OCI-LY1 (cell line): ENCODE data around the gene CAPN10.

Source experiments
- H2AFZ ChIP-seq: fragments of 200-600 bp; sonication (generic), shearing (Covaris generic); 2 replicates; pipeline ENCODE4 v1.6.0; 2014; ENCODE audit warnings: antibody characterized with exemption, mild to moderate bottlenecking, low read length
- H3F3A ChIP-seq: fragments of 200-600 bp; sonication (generic), shearing (Covaris generic); 2 replicates; pipeline ENCODE4 v1.6.0; 2014; ENCODE audit warnings: mild to moderate bottlenecking, antibody characterized with exemption, low read length, moderate library complexity; ENCODE audit not compliant: insufficient read depth
- H3K27ac ChIP-seq: fragments of 200-600 bp; sonication (generic); 2 replicates; pipeline ENCODE4 v1.5.1; 2014; ENCODE audit warnings: low read length, mixed run types, mild to moderate bottlenecking, low read depth; ENCODE audit not compliant: poor library complexity, severe bottlenecking
- H3K27me3 ChIP-seq: fragments of 200-600 bp; sonication (generic); 2 replicates; pipeline ENCODE4 v1.6.0; 2014; ENCODE audit warnings: antibody characterized with exemption, mild to moderate bottlenecking, low read length, moderate library complexity; ENCODE audit not compliant: insufficient read depth
- H3K36me3 ChIP-seq: fragments of 200-600 bp; sonication (generic); 2 replicates; pipeline ENCODE4 v1.6.1; 2014; ENCODE audit warnings: mild to moderate bottlenecking, antibody characterized with exemption, low read length, moderate library complexity, mixed read lengths; ENCODE audit not compliant: insufficient read depth
- H3K4me1 ChIP-seq: fragments of 200-600 bp; sonication (generic); 2 replicates; pipeline ENCODE4 v1.5.1; 2014; ENCODE audit warnings: mild to moderate bottlenecking, low read length, moderate library complexity; ENCODE audit not compliant: insufficient read depth, severe bottlenecking
- H3K4me2 ChIP-seq: fragments of 200-600 bp; sonication (generic), shearing (Covaris generic); 2 replicates; pipeline ENCODE4 v1.6.1; 2014; ENCODE audit warnings: low read length
- H3K4me3 ChIP-seq: fragments of 200-600 bp; sonication (generic); 2 replicates; pipeline ENCODE4 v1.5.1; 2014; ENCODE audit warnings: low read length, low read depth, mild to moderate bottlenecking, mixed read lengths; ENCODE audit not compliant: poor library complexity, severe bottlenecking
- H3K79me2 ChIP-seq: fragments of 200-600 bp; shearing (Covaris generic); 2 replicates; pipeline ENCODE4 v1.6.1; 2016; ENCODE audit warnings: mixed run types, low read length, mixed read lengths; ENCODE audit not compliant: insufficient read depth
- H3K9ac ChIP-seq: fragments of 200-600 bp; sonication (generic), shearing (Covaris generic); 2 replicates; pipeline ENCODE4 v1.6.1; 2014; ENCODE audit warnings: mild to moderate bottlenecking, low read length, mixed read lengths
- H3K9me2 ChIP-seq: fragments of 200-600 bp; sonication (generic), shearing (Covaris generic); 2 replicates; pipeline ENCODE4 v1.6.1; 2014; ENCODE audit warnings: low read depth, mild to moderate bottlenecking, low read length, mixed read lengths
- H3K9me3 ChIP-seq: fragments of 200-600 bp; shearing (Covaris generic); 2 replicates; pipeline ENCODE4 v1.6.1; 2014; ENCODE audit warnings: low read length, mixed read lengths
- H4K20me1 ChIP-seq: fragments of 200-600 bp; sonication (generic), shearing (Covaris generic); 2 replicates; pipeline ENCODE4 v1.6.0; 2016; ENCODE audit warnings: mild to moderate bottlenecking, low read length; ENCODE audit not compliant: insufficient read depth
- EZH2 ChIP-seq: fragments of 200-600 bp; sonication (generic), shearing (Covaris generic); IDR thresholded peaks from 2 replicates; pipeline ENCODE4 v1.8.0; 2017; ENCODE audit warnings: borderline replicate concordance, mixed run types, mild to moderate bottlenecking, antibody characterized with exemption, low read length, moderate library complexity, mixed read lengths
- TF ChIP-seq, protein P1 (sequence below): fragments of 200-600 bp; sonication (generic), shearing (Covaris generic); IDR thresholded peaks from 2 replicates; pipeline ENCODE4 v1.5.1; 2017; ENCODE audit warnings: mild to moderate bottlenecking, antibody characterized with exemption, low read length, moderate library complexity, mixed read lengths

The CAPN10 gene

DNA sequence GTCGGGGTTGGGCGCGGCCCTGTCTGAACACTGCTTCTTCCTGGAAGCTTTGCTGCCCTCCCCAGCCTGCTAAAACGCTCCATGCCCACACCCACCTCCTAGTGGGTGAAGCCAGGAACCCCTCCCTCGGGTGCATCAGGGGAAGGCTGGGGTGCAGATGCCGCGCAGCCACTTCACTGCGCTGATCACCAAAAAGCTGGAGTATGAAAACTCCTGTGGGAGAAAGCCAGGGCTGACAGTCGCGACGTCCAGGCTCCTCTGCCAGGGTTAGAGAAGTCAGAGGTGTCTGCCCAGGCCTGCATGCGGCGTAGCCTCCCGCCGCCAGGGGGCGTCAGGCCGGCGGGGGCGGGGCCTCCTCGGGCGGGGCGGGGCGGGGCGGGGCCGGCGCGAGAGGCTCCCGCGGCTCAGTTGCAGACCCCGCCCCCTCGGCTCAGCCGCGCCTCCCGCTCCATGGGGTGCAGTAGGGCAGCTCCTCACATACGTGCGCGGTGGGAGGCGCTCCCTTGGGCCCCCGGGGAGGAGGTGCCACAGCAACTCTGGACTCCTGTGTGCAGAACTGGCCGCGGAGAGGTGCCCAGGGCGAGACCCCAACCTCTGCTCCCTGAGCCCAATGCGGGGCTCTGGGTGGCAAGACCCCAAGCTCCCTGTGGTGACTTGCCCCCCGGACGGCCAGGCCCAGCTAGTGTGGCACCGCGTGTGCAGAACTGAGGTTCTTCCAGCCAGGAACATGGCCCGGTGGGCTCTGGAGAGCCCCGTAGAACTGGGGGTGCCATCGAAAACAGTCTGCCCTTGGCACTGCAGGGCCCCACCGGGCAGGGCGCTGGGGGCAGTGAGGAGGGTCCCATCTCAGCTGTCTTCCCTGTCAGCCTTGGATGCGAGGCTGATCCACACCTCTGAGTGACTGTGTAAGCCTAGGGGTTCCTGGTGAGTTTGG, 20.1 kb upstream of the CAPN10 start:
- peak overlapping the region; percentile 97 for H3K27ac ChIP-seq
- no peaks in the 10 kb centered on the region for H3K79me2 ChIP-seq
- H3K36me3 ChIP-seq, result peaks cover 7% of the 10 kb centered on the region; the same call in 1 of the 2 replicates
- H3K9ac ChIP-seq, result peak overlapping the region; percentile 96
- peaks cover 62% of the 10 kb centered on the region for H3K4me1 ChIP-seq
- no peaks in the 10 kb centered on the region for H3F3A ChIP-seq
- H2AFZ ChIP-seq, result no peak overlapping the region
- peak overlapping the region; percentile 97 for H3K4me2 ChIP-seq
- H3K27me3 ChIP-seq, result no peaks in the 10 kb centered on the region
- H3K4me3 ChIP-seq, result peak overlapping the region; percentile 86
- TF ChIP-seq, protein P1, sequence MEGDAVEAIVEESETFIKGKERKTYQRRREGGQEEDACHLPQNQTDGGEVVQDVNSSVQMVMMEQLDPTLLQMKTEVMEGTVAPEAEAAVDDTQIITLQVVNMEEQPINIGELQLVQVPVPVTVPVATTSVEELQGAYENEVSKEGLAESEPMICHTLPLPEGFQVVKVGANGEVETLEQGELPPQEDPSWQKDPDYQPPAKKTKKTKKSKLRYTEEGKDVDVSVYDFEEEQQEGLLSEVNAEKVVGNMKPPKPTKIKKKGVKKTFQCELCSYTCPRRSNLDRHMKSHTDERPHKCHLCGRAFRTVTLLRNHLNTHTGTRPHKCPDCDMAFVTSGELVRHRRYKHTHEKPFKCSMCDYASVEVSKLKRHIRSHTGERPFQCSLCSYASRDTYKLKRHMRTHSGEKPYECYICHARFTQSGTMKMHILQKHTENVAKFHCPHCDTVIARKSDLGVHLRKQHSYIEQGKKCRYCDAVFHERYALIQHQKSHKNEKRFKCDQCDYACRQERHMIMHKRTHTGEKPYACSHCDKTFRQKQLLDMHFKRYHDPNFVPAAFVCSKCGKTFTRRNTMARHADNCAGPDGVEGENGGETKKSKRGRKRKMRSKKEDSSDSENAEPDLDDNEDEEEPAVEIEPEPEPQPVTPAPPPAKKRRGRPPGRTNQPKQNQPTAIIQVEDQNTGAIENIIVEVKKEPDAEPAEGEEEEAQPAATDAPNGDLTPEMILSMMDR, result peak; percentile 72
- TF ChIP-seq EZH2, result no peak
- no peaks in the 10 kb centered on the region for H3K9me2 ChIP-seq
- no peaks in the 10 kb centered on the region for H4K20me1 ChIP-seq
- H3K9me3 ChIP-seq, result no peaks in the 10 kb centered on the region

DNA sequence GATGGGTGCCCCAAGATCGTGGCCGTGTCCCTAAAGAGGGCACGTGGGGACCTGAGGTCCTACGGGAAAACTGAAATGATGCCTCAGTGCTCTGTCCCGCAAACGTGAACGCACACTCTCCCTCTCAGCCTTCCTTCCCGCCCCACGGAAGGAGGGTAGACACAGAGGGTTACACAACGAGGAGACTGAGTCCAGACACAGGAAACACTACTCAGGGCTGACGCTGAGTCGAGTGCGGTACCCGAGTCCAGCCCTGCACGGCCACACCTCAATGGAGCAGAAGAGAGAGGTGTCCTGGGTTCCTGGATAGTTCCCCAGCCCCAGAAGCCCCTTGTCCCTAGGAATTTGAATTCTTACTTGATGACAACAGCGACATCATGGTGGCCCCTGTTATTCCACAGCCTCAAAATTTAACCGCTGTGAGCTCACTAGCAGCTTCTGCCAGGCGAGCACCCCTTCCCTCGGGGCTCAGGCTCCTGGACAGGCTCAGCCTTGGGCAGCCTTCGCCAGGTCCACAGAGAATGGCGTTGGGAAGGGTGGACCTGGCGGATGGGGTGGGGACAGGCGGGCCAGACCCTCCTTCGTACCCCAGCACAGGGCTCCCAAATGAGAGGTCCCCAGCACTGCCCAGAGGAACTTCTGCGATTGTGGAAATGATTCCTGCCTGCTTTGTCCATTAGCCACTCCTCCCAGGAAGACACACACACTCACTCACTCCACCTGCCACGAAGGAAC, 19.2 kb upstream of the CAPN10 start:
- Histone ChIP-seq H3K9me2 (no peaks in the 10 kb centered on the region), H3K4me3 (peak overlapping the region; percentile 86), H3K27me3 (no peaks in the 10 kb centered on the region), H3K79me2 (no peaks in the 10 kb centered on the region), H3K36me3 (peaks cover 6% of the 10 kb centered on the region; the same call in 1 of the 2 replicates), H3K9ac (peak overlapping the region; percentile 76), H3F3A (no peaks in the 10 kb centered on the region), H2AFZ (no peak overlapping the region), H3K4me1 (peaks cover 54% of the 10 kb centered on the region), H3K27ac (peak overlapping the region; percentile 91), H4K20me1 (no peaks in the 10 kb centered on the region), H3K9me3 (no peaks in the 10 kb centered on the region), H3K4me2 (peak overlapping the region; percentile 92)
- no peak for TF ChIP-seq EZH2
- TF ChIP-seq, protein P1, result no peak

DNA sequence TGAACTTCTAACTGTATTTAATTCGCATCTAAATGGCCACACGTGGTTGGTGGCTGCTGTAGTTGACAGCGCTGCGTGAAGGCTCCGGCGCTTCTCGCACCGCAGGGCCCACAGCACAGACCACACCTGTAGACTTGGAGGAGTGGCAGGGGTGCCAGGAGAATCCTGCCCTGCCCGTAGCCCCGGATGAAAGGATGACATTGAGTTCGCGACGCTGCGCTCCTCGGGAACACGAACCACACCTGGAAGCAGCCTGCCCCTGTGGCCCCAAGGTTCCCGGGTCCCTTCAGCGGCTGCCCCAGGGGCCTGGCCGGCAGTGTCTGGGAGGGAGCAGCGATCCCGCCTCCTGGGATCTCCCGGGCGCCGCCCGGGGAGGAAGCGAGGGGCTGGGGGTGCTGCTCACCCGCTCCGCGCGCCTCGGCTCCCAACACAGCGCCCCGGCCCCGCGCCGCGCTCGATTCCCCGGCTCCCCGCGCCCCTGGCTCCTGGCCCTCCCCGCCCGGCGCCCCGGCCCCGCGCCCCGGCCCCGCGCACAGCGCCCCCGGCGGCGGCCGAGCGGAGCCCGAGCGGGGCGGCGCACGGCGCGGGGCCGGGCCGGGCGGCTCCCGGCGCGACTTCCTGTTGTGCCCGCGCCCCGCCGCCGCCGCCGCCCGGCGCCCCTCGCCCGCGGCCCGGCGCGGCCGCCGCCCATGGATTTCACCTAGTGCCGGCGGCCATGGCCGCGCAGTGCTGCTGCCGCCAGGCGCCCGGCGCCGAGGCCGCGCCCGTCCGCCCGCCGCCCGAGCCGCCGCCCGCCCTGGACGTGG, 18.5 kb upstream of the CAPN10 start, which contains the start of gene RNPEPL1:
TSS of gene RNPEPL1 (plus strand) at position 613 of the 806 bp plus-strand sequence. CDS start at position 716, 103 bp downstream.
- Histone ChIP-seq H4K20me1 (no peaks in the 10 kb centered on the region), H3K9me3 (no peaks in the 10 kb centered on the region), H3K9me2 (no peaks in the 10 kb centered on the region), H3K4me1 (peaks cover 52% of the 10 kb centered on the region), H3K27ac (peak within 1 kb of the TSS; percentile 91), H3F3A (no peaks in the 10 kb centered on the region), H3K27me3 (no peaks in the 10 kb centered on the region), H3K4me2 (peak within 1 kb of the TSS; percentile 92), H3K4me3 (peak within 1 kb of the TSS; percentile 94), H3K79me2 (no peaks in the 10 kb centered on the region), H3K9ac (peak within 1 kb of the TSS; percentile 87), H3K36me3 (no peaks in the 10 kb centered on the region; the same call in 1 of the 2 replicates), H2AFZ (no peak within 1 kb of the TSS)
- no peak for TF ChIP-seq EZH2
- TF ChIP-seq, protein P1, result no peak
